Activated CD4-positive, alpha-beta T cell treated with anti-CD3 and anti-CD28 coated beads, Interleukin-2, amount 10 ng/mL, durations not matched to agents 7 days and 5 days (primary cell): ENCODE results near the gene DUSP5. TPM values are rescaled to one million over a fixed set of nuclear protein-coding genes. Genes with fewer than 3 reads are reported as not detected.

Experiments used
- CTCF ChIA-PET: fragments of 350-600 bp; sonication (Branson Sonifier 250); formaldehyde crosslinking; loops from one replicate; lab custom pipeline; 2021; ENCODE audit warnings: antibody characterized with exemption; lab: Charles Lee
- POLR2A ChIA-PET: fragments of 350-600 bp; sonication (Branson Sonifier 250); formaldehyde crosslinking; loops from one replicate; lab custom pipeline; 2021; ENCODE audit warnings: antibody characterized with exemption; lab: Charles Lee
- DNase-seq: peaks from one replicate; pipeline ENCODE4 v3.0.0-alpha.2; 2020
- H3K27ac Mint-ChIP-seq: one replicate; pipeline ENCODE4 v1.8.0; 2021; ENCODE audit warnings: mild to moderate bottlenecking, moderate library complexity, mixed read lengths
- H3K27me3 Mint-ChIP-seq: one replicate; pipeline ENCODE4 v1.8.0; 2021; ENCODE audit warnings: mixed read lengths
- H3K36me3 Mint-ChIP-seq: one replicate; pipeline ENCODE4 v1.8.0; 2021; ENCODE audit warnings: low read depth, mixed read lengths
- H3K4me1 Mint-ChIP-seq: one replicate; pipeline ENCODE4 v1.8.0; 2021; ENCODE audit warnings: mixed read lengths
- H3K4me3 Mint-ChIP-seq: one replicate; pipeline ENCODE4 v1.8.0; 2021; ENCODE audit warnings: mild to moderate bottlenecking, moderate library complexity, mixed read lengths
- H3K9me3 Mint-ChIP-seq: one replicate; pipeline ENCODE4 v1.8.0; 2021; ENCODE audit warnings: mixed read lengths
- total RNA-seq, 2 experiments: library from RNA; stranded (reverse); gene quantifications; one replicate each; pipeline ENCODE4 v1.2.3, GENCODE V29; 2021

Gene DUSP5
- total RNA-seq, 2 experiments from 2014 or later = 24.8 to 25.9 TPM

DNA sequence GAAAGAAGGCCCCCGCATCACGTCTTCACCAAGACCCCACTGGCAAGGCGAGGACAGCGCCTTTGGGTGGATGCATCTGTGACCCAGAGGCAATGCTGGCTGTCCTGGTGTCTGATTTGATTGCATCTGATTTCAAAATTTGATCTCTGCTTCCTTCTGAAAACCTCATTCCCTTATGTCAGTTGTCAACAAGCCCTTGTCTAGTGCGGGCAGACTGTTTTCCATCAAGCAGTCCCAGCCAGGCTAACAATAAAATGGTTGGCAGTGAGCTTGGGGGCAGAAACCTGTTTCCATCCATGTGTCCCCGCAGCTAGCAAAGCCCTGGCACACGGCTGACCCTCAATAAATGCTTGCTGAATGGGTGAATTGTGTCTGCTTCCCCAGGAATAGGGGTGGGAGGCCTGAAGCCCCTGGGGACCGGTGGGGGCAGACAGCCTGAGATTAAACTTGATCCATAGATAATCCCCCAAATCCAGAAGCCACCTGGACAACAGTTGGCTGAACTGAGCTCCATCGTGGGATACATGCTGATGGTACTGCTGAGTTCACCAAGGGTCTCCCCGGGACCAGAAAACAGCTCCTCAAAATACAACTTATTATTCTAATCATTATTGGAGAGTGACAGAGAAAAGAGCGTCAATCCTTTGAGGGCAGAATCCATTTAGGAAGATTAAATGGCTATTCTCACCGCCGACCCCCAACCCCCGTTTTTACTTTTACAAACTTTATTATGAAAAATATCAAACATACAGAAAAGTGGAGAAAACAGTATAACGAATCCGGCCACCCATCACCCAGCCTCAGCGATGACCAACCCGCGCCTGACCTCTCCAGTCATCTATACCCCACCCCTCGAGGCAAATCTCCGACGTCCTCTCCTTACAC is 912 bp upstream of the DUSP5 start:
- Mint-ChIP-seq H3K36me3 (peaks cover 11% of the 10 kb centered on the region), H3K27me3 (no peaks in the 10 kb centered on the region), H3K4me1 (peaks cover 49% of the 10 kb centered on the region), H3K27ac (peak overlapping the region; percentile 89), H3K9me3 (no peaks in the 10 kb centered on the region), H3K4me3 (peak overlapping the region; percentile 88)
- POLR2A ChIA-PET = no interaction called here
- CTCF ChIA-PET = interaction anchor here (0.9 to 1.4 kb wide), 6 partner anchors 13 to 143 kb away, joined by 3 read pairs; no protein-coding TSS in a partner anchor
- no peak for DNase-seq

DNA sequence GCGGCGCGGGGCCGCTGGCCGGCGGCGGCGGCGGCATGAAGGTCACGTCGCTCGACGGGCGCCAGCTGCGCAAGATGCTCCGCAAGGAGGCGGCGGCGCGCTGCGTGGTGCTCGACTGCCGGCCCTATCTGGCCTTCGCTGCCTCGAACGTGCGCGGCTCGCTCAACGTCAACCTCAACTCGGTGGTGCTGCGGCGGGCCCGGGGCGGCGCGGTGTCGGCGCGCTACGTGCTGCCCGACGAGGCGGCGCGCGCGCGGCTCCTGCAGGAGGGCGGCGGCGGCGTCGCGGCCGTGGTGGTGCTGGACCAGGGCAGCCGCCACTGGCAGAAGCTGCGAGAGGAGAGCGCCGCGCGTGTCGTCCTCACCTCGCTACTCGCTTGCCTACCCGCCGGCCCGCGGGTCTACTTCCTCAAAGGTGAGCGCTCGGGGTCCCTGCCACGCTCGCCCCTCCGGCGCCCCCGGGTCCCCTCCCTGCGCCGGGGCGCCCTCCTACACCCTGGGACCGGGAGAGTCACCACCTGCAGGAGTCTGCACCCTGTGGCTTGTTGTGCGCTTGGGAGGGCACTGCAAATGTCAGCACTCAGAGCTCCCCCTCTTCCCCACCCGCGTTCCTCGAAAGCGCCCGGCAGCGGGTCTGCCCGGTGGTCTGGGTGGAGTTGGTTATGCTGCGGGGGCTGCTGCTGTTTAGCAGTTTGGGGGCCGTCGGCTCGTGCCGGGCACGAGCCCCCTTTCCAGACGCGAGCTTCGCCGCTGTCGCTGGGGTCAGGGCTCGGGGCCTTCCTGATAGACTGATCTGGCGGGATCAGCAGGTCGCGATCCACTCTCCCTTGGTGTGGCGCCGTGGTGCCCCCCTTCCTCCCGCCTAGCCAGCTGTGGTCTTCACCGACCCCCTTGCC is 627 bp downstream of the DUSP5 start:
- H3K27me3 Mint-ChIP-seq = no peaks in the 10 kb centered on the region
- H3K27ac Mint-ChIP-seq = peak overlapping the region; percentile 87
- ChIA-PET CTCF (interaction anchor here (0.8 to 2.5 kb wide), 15 partner anchors 16 to 213 kb away, joined by 3 to 21 read pairs (median 3); no protein-coding TSS in a partner anchor), POLR2A (interaction anchor here (0.9 kb wide), 1 partner anchor 143 kb away, joined by 4 read pairs; no protein-coding TSS in a partner anchor)
- no peaks in the 10 kb centered on the region for H3K9me3 Mint-ChIP-seq
- peak overlapping the region; percentile 89 for H3K4me3 Mint-ChIP-seq
- peaks cover 15% of the 10 kb centered on the region for H3K36me3 Mint-ChIP-seq
- peak; percentile 64 for DNase-seq
- peaks cover 65% of the 10 kb centered on the region for H3K4me1 Mint-ChIP-seq

DNA sequence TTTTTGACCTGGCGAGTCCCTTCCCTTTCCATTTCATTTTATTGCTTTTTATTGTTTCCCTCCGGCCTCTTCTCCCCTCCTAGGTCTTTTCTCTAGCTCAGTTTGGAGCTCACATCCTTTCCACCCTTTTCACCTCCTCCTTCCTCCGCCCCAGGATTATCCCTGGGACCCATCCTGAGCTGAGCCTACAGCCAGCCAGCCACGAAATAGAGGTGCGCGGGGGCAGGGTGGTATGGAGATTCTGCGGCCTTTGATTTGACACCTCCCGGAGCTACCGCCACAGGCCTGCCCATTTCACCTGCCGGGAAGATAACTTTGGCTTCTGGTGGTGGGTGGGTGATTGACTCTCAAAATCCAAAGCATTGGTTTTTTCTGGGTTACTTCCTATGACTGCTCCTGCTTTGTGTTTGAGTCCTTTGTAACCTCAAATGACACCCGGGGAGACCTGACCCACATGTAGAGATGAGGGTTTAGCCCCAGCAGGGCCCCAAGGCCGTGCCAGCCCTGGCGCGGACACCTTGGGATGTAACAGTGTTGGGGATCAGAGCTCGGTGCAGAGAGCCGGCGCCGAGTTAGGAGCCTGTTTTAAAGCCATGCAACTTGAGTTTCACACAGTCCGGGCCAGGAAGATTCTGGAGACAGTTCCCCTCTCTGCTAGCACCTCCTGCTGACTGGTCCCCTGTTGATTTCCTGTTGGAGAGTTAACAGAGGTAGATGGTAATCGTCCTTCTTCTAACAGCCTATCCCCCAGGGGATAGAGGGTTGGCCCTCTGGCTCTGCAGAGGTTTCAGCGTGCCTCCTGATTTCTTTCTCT is 1.5 kb downstream of the DUSP5 start:
- Mint-ChIP-seq H3K27ac (peak overlapping the region; percentile 87), H3K4me1 (peaks cover 73% of the 10 kb centered on the region), H3K9me3 (no peaks in the 10 kb centered on the region), H3K36me3 (peaks cover 16% of the 10 kb centered on the region), H3K4me3 (peak overlapping the region; percentile 89), H3K27me3 (no peaks in the 10 kb centered on the region)
- DNase-seq = peak; percentile 54
- CTCF ChIA-PET = interaction anchor here (0.8 to 2.5 kb wide), 15 partner anchors 21 to 214 kb away, joined by 3 to 21 read pairs (median 3); no protein-coding TSS in a partner anchor
- POLR2A ChIA-PET = no interaction called here

DNA sequence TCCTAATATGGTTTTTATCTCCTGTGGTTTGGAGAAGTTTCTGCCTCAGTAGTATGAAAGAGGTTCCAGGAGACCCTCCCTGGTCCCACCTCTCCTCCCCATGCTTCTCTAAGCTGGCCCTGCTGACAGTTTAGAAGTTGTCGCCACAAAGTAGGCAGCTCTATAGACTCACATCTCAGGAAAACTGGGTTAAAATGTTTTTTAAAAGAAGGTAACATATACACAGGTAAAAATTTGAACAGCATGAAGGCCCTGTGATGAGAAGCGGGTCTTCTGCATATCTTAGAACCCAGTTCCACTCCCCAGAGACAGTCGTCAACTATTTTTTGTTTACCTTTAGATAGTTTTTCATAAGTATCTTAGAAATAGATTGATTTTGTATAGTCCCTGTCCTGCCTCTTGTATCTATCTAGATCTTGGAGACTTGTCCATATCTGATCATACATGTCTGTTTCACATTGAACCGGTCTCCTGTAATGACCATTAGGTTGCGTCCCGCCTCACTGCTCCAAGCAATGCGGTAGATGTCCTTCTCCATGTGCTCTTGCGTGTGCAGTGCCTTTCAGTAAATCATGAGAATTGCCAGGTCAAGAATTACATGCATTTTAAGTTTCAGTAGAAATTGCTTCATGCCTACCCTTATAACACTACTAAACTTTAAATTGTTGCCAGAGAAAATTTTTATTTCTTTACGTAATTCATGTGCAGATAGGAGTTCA is 2.2 kb downstream of the DUSP5 start:
- H3K36me3 Mint-ChIP-seq = peaks cover 22% of the 10 kb centered on the region
- H3K4me1 Mint-ChIP-seq = peaks cover 81% of the 10 kb centered on the region

DNA sequence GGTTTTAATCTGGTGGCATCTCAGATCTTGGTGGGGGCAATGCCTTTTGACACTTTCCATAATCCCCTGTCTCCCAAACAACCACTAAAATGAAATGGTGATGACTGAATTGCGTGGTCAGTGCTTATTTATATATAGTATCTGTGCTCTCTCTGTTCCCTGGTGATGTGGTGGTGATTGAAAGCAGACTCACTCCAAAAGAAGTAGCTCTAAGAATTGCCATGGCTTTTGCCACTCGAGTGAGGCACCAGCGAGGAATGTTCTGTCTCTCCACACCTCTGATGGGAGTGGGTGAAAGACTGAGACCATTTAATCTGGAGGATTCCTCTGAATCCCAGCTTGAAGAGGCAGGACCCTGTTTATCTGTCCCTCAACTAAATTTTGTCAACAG is 2.8 kb downstream of the DUSP5 start:
- CTCF ChIA-PET = interaction anchor here (0.7 to 1.4 kb wide), 6 partner anchors 13 to 175 kb away, joined by 3 to 17 read pairs (median 4); no protein-coding TSS in a partner anchor
- Mint-ChIP-seq H3K4me1 (peaks cover 86% of the 10 kb centered on the region), H3K36me3 (peaks cover 27% of the 10 kb centered on the region), H3K4me3 (peak overlapping the region; percentile 89), H3K27ac (peak overlapping the region; percentile 87), H3K9me3 (no peaks in the 10 kb centered on the region), H3K27me3 (no peaks in the 10 kb centered on the region)
- POLR2A ChIA-PET = no interaction called here
- no peak for DNase-seq

More for the DNA sequence above, 2.2 kb downstream of the DUSP5 start:
- ChIA-PET CTCF (interaction anchor here (0.9 to 2.5 kb wide), 7 partner anchors 13 to 193 kb away, joined by 3 to 21 read pairs (median 4); no protein-coding TSS in a partner anchor), POLR2A (no interaction called here)
- no peak for DNase-seq
- no peaks in the 10 kb centered on the region for H3K9me3 Mint-ChIP-seq
- H3K4me3 Mint-ChIP-seq = peak overlapping the region; percentile 89
- H3K27ac Mint-ChIP-seq = peak overlapping the region; percentile 87
- no peaks in the 10 kb centered on the region for H3K27me3 Mint-ChIP-seq

DNA sequence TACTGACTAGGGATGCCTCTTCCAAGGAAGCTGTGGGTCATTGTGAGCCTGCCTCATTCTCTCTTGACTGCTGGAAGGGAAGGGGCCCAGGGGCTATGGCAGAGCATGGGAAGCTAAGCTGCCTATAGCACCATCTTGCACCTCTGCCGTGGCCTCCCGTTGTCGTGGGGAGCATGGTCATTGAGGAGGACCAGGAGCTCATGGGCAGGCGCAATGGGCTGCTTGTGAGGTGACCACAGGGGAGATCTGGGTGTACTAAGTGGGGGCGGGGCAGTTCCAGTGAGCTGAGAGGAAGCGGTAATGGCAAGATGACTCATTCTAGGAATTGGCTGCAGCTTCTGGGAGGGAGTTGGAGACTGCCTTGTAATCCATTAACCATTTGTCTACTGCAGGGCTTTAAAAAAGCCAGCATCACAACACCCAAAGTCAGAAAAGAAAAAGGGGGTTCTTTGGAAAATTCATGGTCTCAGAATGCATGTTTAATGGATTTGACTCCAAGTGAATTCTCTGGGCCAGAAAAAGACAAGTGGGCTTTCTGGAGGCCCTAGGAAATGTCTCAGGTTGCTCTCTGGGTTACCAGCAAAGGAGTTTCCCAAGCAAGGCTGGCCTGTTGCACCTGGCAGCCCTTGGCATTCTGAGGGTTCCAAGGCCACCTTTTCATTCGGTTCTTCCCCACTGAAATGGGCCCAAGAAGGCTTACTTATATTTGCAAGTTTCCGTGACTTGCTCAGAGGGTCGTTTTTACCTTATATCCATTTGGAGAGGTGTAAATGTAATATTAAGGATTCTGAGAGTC is 3.6 kb downstream of the DUSP5 start:
- H3K9me3 Mint-ChIP-seq = no peaks in the 10 kb centered on the region
- DNase-seq = peak; percentile 71
- peak overlapping the region; percentile 71 for H3K27ac Mint-ChIP-seq
- CTCF ChIA-PET = interaction anchor here (0.7 to 1.3 kb wide), 7 partner anchors 14 to 165 kb away, joined by 3 to 17 read pairs (median 3); no protein-coding TSS in a partner anchor
- H3K4me1 Mint-ChIP-seq = peaks cover 86% of the 10 kb centered on the region
- H3K27me3 Mint-ChIP-seq = no peaks in the 10 kb centered on the region
- peak overlapping the region; percentile 89 for H3K4me3 Mint-ChIP-seq
- peaks cover 32% of the 10 kb centered on the region for H3K36me3 Mint-ChIP-seq
- POLR2A ChIA-PET = no interaction called here

DNA sequence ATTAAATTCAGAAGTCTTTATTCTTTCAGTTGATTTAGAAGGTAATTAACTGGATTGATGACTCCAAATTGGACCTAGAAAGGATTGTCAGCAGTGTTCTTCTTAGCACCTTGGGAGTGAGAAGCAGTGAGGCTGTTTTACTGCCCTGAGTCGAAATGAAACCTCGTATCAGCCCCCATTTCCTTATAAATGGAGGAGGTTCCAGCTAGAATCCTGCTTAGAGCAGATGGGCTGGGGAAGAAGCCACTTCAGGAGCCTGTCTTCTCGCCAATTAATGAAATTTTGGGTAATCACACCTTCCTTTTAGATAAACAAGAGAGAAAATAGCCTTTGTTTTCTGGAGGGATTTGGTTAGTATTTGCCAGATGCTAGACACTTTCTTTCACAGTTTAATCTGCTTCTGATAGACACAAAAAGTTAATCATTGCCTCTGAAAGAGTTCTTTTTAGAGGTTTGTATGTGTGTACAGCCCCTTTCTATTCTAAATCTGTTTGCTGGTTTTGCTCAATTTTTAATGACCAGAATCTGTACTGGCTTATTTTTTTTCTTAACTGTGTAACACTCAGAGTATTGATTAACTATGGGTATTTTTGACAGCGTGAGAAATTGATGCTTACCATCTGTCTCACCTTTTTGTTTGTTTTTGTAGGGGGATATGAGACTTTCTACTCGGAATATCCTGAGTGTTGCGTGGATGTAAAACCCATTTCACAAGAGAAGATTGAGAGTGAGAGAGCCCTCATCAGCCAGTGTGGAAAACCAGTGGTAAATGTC is 4.6 kb downstream of the DUSP5 start:
- Mint-ChIP-seq H3K27me3 (no peaks in the 10 kb centered on the region), H3K9me3 (no peaks in the 10 kb centered on the region), H3K4me3 (peak overlapping the region; percentile 89), H3K4me1 (peaks cover 85% of the 10 kb centered on the region), H3K27ac (peak overlapping the region; percentile 91), H3K36me3 (peaks cover 41% of the 10 kb centered on the region)
- CTCF ChIA-PET = interaction anchor here (0.8 to 1.5 kb wide), 5 partner anchors 9 to 199 kb away, joined by 3 to 4 read pairs (median 3); partner anchors contain the start of gene SMNDC1
- POLR2A ChIA-PET = no interaction called here
- DNase-seq = no peak

DNA sequence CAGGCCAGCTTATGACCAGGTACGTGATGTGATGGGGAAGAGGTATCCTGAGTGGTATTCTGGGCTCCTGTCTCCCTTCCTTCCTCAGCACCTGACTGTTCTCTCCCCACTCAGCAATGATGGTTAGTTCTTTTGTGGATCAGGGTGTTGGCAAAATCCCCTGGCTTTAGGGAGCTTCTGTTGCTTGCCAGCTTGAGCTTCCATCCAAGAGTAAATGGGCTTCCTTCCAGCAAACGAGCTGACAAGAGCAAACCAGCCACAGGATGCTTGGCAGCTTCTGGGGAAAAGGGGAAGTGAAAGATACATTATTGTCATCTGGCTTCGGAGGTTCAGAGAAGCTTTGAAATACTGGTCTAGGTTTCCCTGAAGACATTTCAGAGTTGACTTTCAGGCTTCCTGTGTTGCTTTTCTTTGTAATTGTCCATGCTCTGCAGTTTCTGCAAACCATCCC is 5.2 kb downstream of the DUSP5 start:
- Mint-ChIP-seq H3K36me3 (peaks cover 45% of the 10 kb centered on the region), H3K4me1 (peaks cover 87% of the 10 kb centered on the region), H3K27me3 (no peaks in the 10 kb centered on the region), H3K27ac (peak overlapping the region; percentile 91), H3K4me3 (peak overlapping the region; percentile 58), H3K9me3 (no peaks in the 10 kb centered on the region)
- CTCF ChIA-PET = interaction anchor here (0.7 to 2.3 kb wide), 7 partner anchors 8 to 199 kb away, joined by 3 to 15 read pairs (median 3); partner anchors contain the start of gene SMNDC1
- POLR2A ChIA-PET = no interaction called here
- DNase-seq = peak; percentile 36

DNA sequence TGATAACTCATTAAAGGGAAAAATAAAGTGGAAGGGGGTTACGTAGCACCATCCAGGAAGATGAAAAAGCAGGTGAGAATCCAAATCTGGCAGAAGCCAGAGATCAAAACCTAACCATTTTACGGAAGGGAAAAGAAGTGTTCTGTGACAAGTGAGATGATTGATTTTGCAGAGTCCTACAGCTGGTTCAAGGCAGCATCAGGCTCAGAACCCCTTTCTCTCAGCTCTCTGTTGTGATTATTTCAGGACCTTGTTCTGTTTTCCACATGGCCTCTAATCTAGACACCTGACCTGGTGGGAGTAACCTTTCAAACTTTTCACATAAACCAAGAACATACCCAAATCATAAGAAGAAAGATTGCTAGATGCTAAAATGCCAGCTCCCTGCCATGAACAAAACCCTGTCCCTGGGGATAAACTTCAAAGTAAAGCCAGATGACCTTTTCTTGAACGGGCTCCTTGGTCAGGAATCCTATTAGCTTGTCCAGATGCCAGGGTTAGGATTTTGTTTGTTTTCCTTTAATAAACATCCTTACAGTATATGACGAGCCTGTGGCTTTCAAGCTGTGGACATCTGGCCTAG is 5.9 kb downstream of the DUSP5 start:
- CTCF ChIA-PET = interaction anchor here (0.7 to 2.9 kb wide), 8 partner anchors 8 to 200 kb away, joined by 3 to 15 read pairs (median 4); partner anchors contain the start of gene SMNDC1
- Mint-ChIP-seq H3K27me3 (no peaks in the 10 kb centered on the region), H3K4me1 (peaks cover 94% of the 10 kb centered on the region), H3K9me3 (no peaks in the 10 kb centered on the region), H3K27ac (peak overlapping the region; percentile 91), H3K4me3 (peak overlapping the region; percentile 58), H3K36me3 (peaks cover 52% of the 10 kb centered on the region)
- POLR2A ChIA-PET = interaction anchor here (0.6 to 0.7 kb wide), 2 partner anchors 58 to 91 kb away, joined by 3 read pairs; no protein-coding TSS in a partner anchor
- no peak for DNase-seq
